Neural cell (in vitro differentiated cells): ENCODE measurements around the gene LDB2. TPM values are rescaled to one million over a fixed set of nuclear protein-coding genes. Genes with fewer than 3 reads are reported as not detected.

Source experiments
- H2AFZ ChIP-seq: fragments of 200-600, 300-800 bp; sonication (generic), shearing (Covaris generic); 2 replicates; pipeline ENCODE4 v1.6.0; 2014; ENCODE audit warnings: low read depth, mild to moderate bottlenecking, antibody characterized with exemption, low read length, moderate library complexity
- H3F3A ChIP-seq: fragments of 200-600 bp; shearing (Covaris generic); 2 replicates; pipeline ENCODE4 v1.6.1; 2016; ENCODE audit warnings: mild to moderate bottlenecking, moderate library complexity, mixed read lengths, antibody characterized with exemption, low read length; ENCODE audit not compliant: insufficient read depth, poor library complexity, severe bottlenecking
- H3K27ac ChIP-seq: fragments of 200-600, 300-800 bp; sonication (generic), shearing (Covaris generic); 2 replicates; pipeline ENCODE4 v1.5.1; 2014; ENCODE audit warnings: mild to moderate bottlenecking, low read length, moderate library complexity
- H3K27me3 ChIP-seq: fragments of 300-800, 200-600 bp; sonication (generic), shearing (Covaris generic); 2 replicates; pipeline ENCODE4 v1.6.0; 2014; ENCODE audit warnings: mild to moderate bottlenecking, low read depth, low read length, moderate library complexity; ENCODE audit not compliant: insufficient read depth
- H3K36me3 ChIP-seq: fragments of 300-800, 200-600 bp; sonication (generic), shearing (Covaris generic); 2 replicates; pipeline ENCODE4 v1.5.1; 2014; ENCODE audit warnings: mild to moderate bottlenecking, antibody characterized with exemption, low read length, moderate library complexity; ENCODE audit not compliant: insufficient read depth
- H3K4me2 ChIP-seq: fragments of 300-800, 200-600 bp; sonication (generic), shearing (Covaris generic); 2 replicates; pipeline ENCODE4 v1.6.0; 2014; ENCODE audit warnings: mild to moderate bottlenecking, low read length
- H3K4me3 ChIP-seq: fragments of 300-800, 200-600 bp; sonication (generic), shearing (Covaris generic); 2 replicates; pipeline ENCODE4 v1.5.1; 2014; ENCODE audit warnings: mild to moderate bottlenecking, low read length, moderate library complexity
- H3K79me2 ChIP-seq: fragments of 200-600 bp; shearing (Covaris generic); replicated peaks from 2 replicates; pipeline ENCODE4 v1.6.0; 2014; ENCODE audit warnings: mild to moderate bottlenecking, low read length, moderate library complexity; ENCODE audit not compliant: insufficient read depth
- H3K9ac ChIP-seq: fragments of 300-800, 200-600 bp; sonication (generic), shearing (Covaris generic); 2 replicates; pipeline ENCODE4 v1.6.1; 2016; ENCODE audit warnings: mild to moderate bottlenecking, low read length, mixed read lengths
- H3K9me2 ChIP-seq: fragments of 200-600 bp; shearing (Covaris generic); 2 replicates; pipeline ENCODE4 v1.6.1; 2016; ENCODE audit warnings: mild to moderate bottlenecking, low read length, mixed read lengths; ENCODE audit not compliant: insufficient read depth
- H3K9me3 ChIP-seq: fragments of 200-600, 300-800 bp; sonication (generic), shearing (Covaris generic); 2 replicates; pipeline ENCODE4 v1.6.1; 2016; ENCODE audit warnings: mild to moderate bottlenecking, mixed run types, low read length, moderate library complexity, mixed read lengths
- H4K20me1 ChIP-seq: fragments of 200-600 bp; shearing (Covaris generic); 2 replicates; pipeline ENCODE4 v1.6.1; 2016; ENCODE audit warnings: mild to moderate bottlenecking, mixed run types; ENCODE audit not compliant: insufficient read depth
- CTCF ChIP-seq: fragments of 450-650 bp; IDR thresholded peaks from 2 replicates; pipeline ENCODE4 v1.5.1; 2014; ENCODE audit warnings: antibody characterized with exemption, mild to moderate bottlenecking, moderate library complexity; ENCODE audit not compliant: poor library complexity, severe bottlenecking
- EP300 ChIP-seq: fragments of 450-650 bp; conservative IDR thresholded peaks from 2 replicates; pipeline ENCODE4 v1.6.1; 2014; ENCODE audit warnings: antibody characterized with exemption, mild to moderate bottlenecking, moderate library complexity; ENCODE audit not compliant: poor library complexity, severe bottlenecking
- EZH2 ChIP-seq: fragments of 200-600, 300-800 bp; shearing (Covaris generic), sonication (generic); IDR thresholded peaks from 2 replicates; pipeline ENCODE4 v1.6.1; 2014; ENCODE audit warnings: antibody characterized with exemption, low read length, borderline replicate concordance, mild to moderate bottlenecking; ENCODE audit not compliant: insufficient read depth, poor library complexity, severe bottlenecking
- MXI1 ChIP-seq: fragments of 450-650 bp; conservative IDR thresholded peaks from 2 replicates; pipeline ENCODE4 v1.6.1; 2014; ENCODE audit warnings: antibody characterized with exemption, mild to moderate bottlenecking; ENCODE audit not compliant: poor library complexity, severe bottlenecking
- POLR2AphosphoS5 ChIP-seq: IDR thresholded peaks from 2 replicates; pipeline ENCODE4 v1.6.1; 2012
- RAD21 ChIP-seq: fragments of 450-650 bp; conservative IDR thresholded peaks from 2 replicates; pipeline ENCODE4 v1.6.1; 2014; ENCODE audit warnings: antibody characterized with exemption, mild to moderate bottlenecking, moderate library complexity
- SMC3 ChIP-seq: fragments of 450-650 bp; conservative IDR thresholded peaks from 2 replicates; pipeline ENCODE4 v1.6.1; 2014; ENCODE audit warnings: antibody characterized with exemption, mild to moderate bottlenecking, moderate library complexity; ENCODE audit not compliant: poor library complexity
- TAF1 ChIP-seq: IDR thresholded peaks from 2 replicates; pipeline ENCODE4 v1.6.1; 2012; ENCODE audit warnings: low read depth
- polyA plus RNA-seq: library from polyadenylated mRNA; depleted of rRNA; stranded (reverse); fragments of >200 nt; gene quantifications from 2 replicates; pipeline ENCODE4 v1.2.3, GENCODE V29; 2014
- TF ChIP-seq, protein P1 (sequence below): IDR thresholded peaks from 2 replicates; pipeline ENCODE4 v1.6.1; 2012; ENCODE audit warnings: borderline replicate concordance

Gene LDB2
- polyA plus RNA-seq, 1 donor from 2014 or later, result 58.9 TPM

- H3K4me2 ChIP-seq, result no peak overlapping the region
- H4K20me1 ChIP-seq, result no peaks in the 10 kb centered on the region
- H3F3A ChIP-seq, result no peaks in the 10 kb centered on the region
- H3K4me3 ChIP-seq, result no peak overlapping the region
- H3K27me3 ChIP-seq, result no peaks in the 10 kb centered on the region
- H3K9me2 ChIP-seq, result no peaks in the 10 kb centered on the region
- H3K9me3 ChIP-seq, result no peaks in the 10 kb centered on the region
- H3K79me2 ChIP-seq, result no peaks in the 10 kb centered on the region
- H3K9ac ChIP-seq, result no peak overlapping the region
- TF ChIP-seq TAF1 (no peak), EP300 (no peak), MXI1 (no peak)
- TF ChIP-seq, protein P1, sequence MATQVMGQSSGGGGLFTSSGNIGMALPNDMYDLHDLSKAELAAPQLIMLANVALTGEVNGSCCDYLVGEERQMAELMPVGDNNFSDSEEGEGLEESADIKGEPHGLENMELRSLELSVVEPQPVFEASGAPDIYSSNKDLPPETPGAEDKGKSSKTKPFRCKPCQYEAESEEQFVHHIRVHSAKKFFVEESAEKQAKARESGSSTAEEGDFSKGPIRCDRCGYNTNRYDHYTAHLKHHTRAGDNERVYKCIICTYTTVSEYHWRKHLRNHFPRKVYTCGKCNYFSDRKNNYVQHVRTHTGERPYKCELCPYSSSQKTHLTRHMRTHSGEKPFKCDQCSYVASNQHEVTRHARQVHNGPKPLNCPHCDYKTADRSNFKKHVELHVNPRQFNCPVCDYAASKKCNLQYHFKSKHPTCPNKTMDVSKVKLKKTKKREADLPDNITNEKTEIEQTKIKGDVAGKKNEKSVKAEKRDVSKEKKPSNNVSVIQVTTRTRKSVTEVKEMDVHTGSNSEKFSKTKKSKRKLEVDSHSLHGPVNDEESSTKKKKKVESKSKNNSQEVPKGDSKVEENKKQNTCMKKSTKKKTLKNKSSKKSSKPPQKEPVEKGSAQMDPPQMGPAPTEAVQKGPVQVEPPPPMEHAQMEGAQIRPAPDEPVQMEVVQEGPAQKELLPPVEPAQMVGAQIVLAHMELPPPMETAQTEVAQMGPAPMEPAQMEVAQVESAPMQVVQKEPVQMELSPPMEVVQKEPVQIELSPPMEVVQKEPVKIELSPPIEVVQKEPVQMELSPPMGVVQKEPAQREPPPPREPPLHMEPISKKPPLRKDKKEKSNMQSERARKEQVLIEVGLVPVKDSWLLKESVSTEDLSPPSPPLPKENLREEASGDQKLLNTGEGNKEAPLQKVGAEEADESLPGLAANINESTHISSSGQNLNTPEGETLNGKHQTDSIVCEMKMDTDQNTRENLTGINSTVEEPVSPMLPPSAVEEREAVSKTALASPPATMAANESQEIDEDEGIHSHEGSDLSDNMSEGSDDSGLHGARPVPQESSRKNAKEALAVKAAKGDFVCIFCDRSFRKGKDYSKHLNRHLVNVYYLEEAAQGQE, result no peak
- no peak overlapping the region for H2AFZ ChIP-seq
- H3K27ac ChIP-seq, result no peak overlapping the region
- no peaks in the 10 kb centered on the region for H3K36me3 ChIP-seq
These were observed 377.1 kb downstream of the LDB2 start for GRCh38 chr4:16521156-16521915.

GRCh38 chr4:16516796-16517439 lies 381.5 kb downstream of the LDB2 start:
- Histone ChIP-seq H4K20me1 (no peaks in the 10 kb centered on the region), H3K4me3 (no peak overlapping the region), H3K36me3 (no peaks in the 10 kb centered on the region), H3K79me2 (no peaks in the 10 kb centered on the region), H2AFZ (no peak overlapping the region), H3K9me2 (no peaks in the 10 kb centered on the region), H3F3A (no peaks in the 10 kb centered on the region), H3K9ac (peak overlapping the region; percentile 20), H3K27ac (peak overlapping the region; percentile 48), H3K4me2 (no peak overlapping the region), H3K9me3 (no peaks in the 10 kb centered on the region), H3K27me3 (no peaks in the 10 kb centered on the region)
- TF ChIP-seq POLR2AphosphoS5, result no peak
- peak; percentile 96 for TF ChIP-seq SMC3
- TF ChIP-seq CTCF, result peak; percentile 90
- TF ChIP-seq, protein P1, result no peak
- TF ChIP-seq RAD21, result peak; percentile 96
- no peak for TF ChIP-seq TAF1
- TF ChIP-seq EZH2, result no peak
- no peak for TF ChIP-seq EP300
